Measurements from ENCODE around the gene GRHL1.

DNA sequence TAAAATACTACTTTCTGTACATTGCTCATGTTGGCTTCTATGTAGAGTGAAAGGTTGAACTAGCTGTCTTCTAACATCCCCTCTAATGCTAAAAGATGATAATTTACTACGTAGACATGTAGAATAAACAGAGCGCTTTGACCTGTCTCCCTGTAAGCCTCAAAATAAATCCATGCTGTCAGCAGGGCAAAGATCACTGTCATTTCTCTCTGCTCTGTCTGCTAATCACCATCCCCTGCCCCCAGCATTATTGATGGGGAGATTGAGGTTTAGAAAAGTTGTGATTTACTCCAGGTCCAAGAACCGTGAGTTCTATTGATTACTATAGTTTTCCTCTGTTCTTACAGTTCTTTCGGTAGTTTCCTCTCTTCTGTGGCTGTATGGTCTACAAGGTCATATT, 39.0 kb upstream of the GRHL1 start:
- TF ChIP-seq CTCF (IDR thresholded peaks at IDR 0.05), result no peak
- TF ChIP-seq EZH2 (IDR thresholded peaks at IDR 0.05; ENCODE audit: borderline replicate concordance, insufficient read depth, low read depth, low read length, poor library complexity, severe bottlenecking), result no peak
